ENCODE measurements around the gene EIF3F. TPM values are rescaled to one million over a fixed set of nuclear protein-coding genes. Genes with fewer than 3 reads are reported as not detected.

Gene EIF3F
- total RNA-seq, 1 donor from 2014 or later: 367 TPM

GRCh38 chr11:8008212-8008611 lies 21.1 kb downstream of the EIF3F start:
- no peak for DNase-seq
- intact Hi-C loops (cut with micrococcal nuclease): no loop called here
- ChIA-PET POLR2A (no interaction called here), CTCF (interaction anchor here (0.9 to 6.7 kb wide), 5 partner anchors 9 to 256 kb away, joined by 3 to 86 read pairs (median 4); partner anchors contain the start of gene LMO1)
- H3K36me3 Mint-ChIP-seq (ENCODE audit: low read depth): no peaks in the 10 kb centered on the region
- no peak overlapping the region for H3K4me3 Mint-ChIP-seq
- no peaks in the 10 kb centered on the region for H3K9me3 Mint-ChIP-seq
- peaks cover 8% of the 10 kb centered on the region for H3K27me3 Mint-ChIP-seq
- H3K27ac Mint-ChIP-seq: no peak overlapping the region
- no peak for ATAC-seq (ENCODE audit: low read depth)
- H3K4me1 Mint-ChIP-seq: no peaks in the 10 kb centered on the region
- TF ChIP-seq CTCF (IDR thresholded peaks at IDR 0.05): no peak

GRCh38 chr11:8009856-8010255 lies 22.7 kb downstream of the EIF3F start:
- intact Hi-C loops (cut with micrococcal nuclease): no loop called here
- Mint-ChIP-seq H3K27me3 (peaks cover 18% of the 10 kb centered on the region), H3K27ac (no peak overlapping the region), H3K4me3 (no peak overlapping the region), H3K4me1 (no peaks in the 10 kb centered on the region), H3K9me3 (no peaks in the 10 kb centered on the region), H3K36me3 (ENCODE audit: low read depth) (no peaks in the 10 kb centered on the region)
- DNase-seq (no peak), ATAC-seq (ENCODE audit: low read depth) (no peak)
- no peak for TF ChIP-seq CTCF (IDR thresholded peaks at IDR 0.05)
- ChIA-PET POLR2A (no interaction called here), CTCF (no interaction called here)

- CTCF ChIA-PET: interaction anchor here (0.8 to 1.1 kb wide), 2 partner anchors 22 to 88 kb away, joined by 3 to 4 read pairs; no protein-coding TSS in a partner anchor
- intact Hi-C loops (cut with micrococcal nuclease): no loop called here
- no peaks in the 10 kb centered on the region for H3K4me1 Mint-ChIP-seq
- no peak for TF ChIP-seq CTCF (IDR thresholded peaks at IDR 0.05)
- H3K36me3 Mint-ChIP-seq (ENCODE audit: low read depth): no peaks in the 10 kb centered on the region
- no peak for ATAC-seq (ENCODE audit: low read depth)
- no peak for DNase-seq
- H3K4me3 Mint-ChIP-seq: no peak overlapping the region
- no peak overlapping the region for H3K27ac Mint-ChIP-seq
- peaks cover 25% of the 10 kb centered on the region for H3K27me3 Mint-ChIP-seq
- H3K9me3 Mint-ChIP-seq: no peaks in the 10 kb centered on the region
- POLR2A ChIA-PET: no interaction called here
Observed at GRCh38 chr11:8011371-8011770, 24.2 kb downstream of the EIF3F start.

GRCh38 chr11:8011981-8012444 lies 24.9 kb downstream of the EIF3F start:
- POLR2A ChIA-PET: no interaction called here
- Mint-ChIP-seq H3K4me3 (no peak overlapping the region), H3K27me3 (peaks cover 28% of the 10 kb centered on the region), H3K9me3 (no peaks in the 10 kb centered on the region), H3K27ac (no peak overlapping the region), H3K36me3 (ENCODE audit: low read depth) (no peaks in the 10 kb centered on the region), H3K4me1 (no peaks in the 10 kb centered on the region)
- intact Hi-C loops (cut with micrococcal nuclease): no loop called here
- no peak for ATAC-seq (ENCODE audit: low read depth)
- CTCF ChIA-PET: interaction anchor here (0.8 kb wide), 1 partner anchor 88 kb away, joined by 3 read pairs; no protein-coding TSS in a partner anchor
- no peak for TF ChIP-seq CTCF (IDR thresholded peaks at IDR 0.05)
- no peak for DNase-seq

- no peak for TF ChIP-seq CTCF (IDR thresholded peaks at IDR 0.05)
- no peak overlapping the region for H3K4me3 Mint-ChIP-seq
- H3K4me1 Mint-ChIP-seq: peaks cover 5% of the 10 kb centered on the region
- peaks cover 37% of the 10 kb centered on the region for H3K27me3 Mint-ChIP-seq
- no peaks in the 10 kb centered on the region for H3K9me3 Mint-ChIP-seq
- POLR2A ChIA-PET: no interaction called here
- ATAC-seq (ENCODE audit: low read depth) (no peak), DNase-seq (no peak)
- intact Hi-C loops (cut with micrococcal nuclease): no loop called here
- no peaks in the 10 kb centered on the region for H3K36me3 Mint-ChIP-seq (ENCODE audit: low read depth)
- no peak overlapping the region for H3K27ac Mint-ChIP-seq
- CTCF ChIA-PET: no interaction called here
Observed at GRCh38 chr11:8013833-8014232, 26.7 kb downstream of the EIF3F start.

All from activated B cell treated with CpG ODN at 0.5 μM for 24 hours (primary cell).